Neutrophil (primary cell): ENCODE results near the gene ZCRB1.
"Not testable (repeated sequence)": the region's sequence is repeated elsewhere in the genome, so short reads cannot be mapped to it uniquely, and the experiment has no call there.

Experiments used
- H3K27ac ChIP-seq: fragments of 200-600 bp; sonication (generic); 2 replicates; pipeline ENCODE4 v1.5.1; 2016; ENCODE audit warnings: mild to moderate bottlenecking, moderate library complexity
- H3K27me3 ChIP-seq: fragments of 200-600 bp; sonication (generic); 2 replicates; pipeline ENCODE4 v1.6.0; 2016; ENCODE audit warnings: mild to moderate bottlenecking
- H3K36me3 ChIP-seq: fragments of 200-600 bp; sonication (generic); 2 replicates; pipeline ENCODE4 v1.5.1; 2017
- H3K4me1 ChIP-seq, 2 experiments: fragments of 200-600 bp in 1 of 2; sonication (generic) in 1 of 2; 1 replicate in 1 of 2; 2 replicates in 1 of 2; pipeline versions ENCODE4 v1.5.1 to v1.6.1; 2013 to 2016; ENCODE audit warnings: low read depth in 1 of 2, low read length in 1 of 2, mild to moderate bottlenecking in 1 of 2, moderate library complexity in 1 of 2; ENCODE audit not compliant: control insufficient read depth in 1 of 2, insufficient read depth in 1 of 2
- H3K4me3 ChIP-seq, 2 experiments: fragments of 200-600 bp in 1 of 2; sonication (generic) in 1 of 2; 1 replicate in 1 of 2; 2 replicates in 1 of 2; pipeline ENCODE4 v1.5.1; 2013 to 2016; ENCODE audit warnings: low read depth in 1 of 2, low read length in 1 of 2, mild to moderate bottlenecking in 1 of 2, moderate library complexity in 1 of 2
- H3K9me3 ChIP-seq: fragments of 200-600 bp; sonication (generic); 2 replicates; pipeline ENCODE4 v1.5.1; 2016
- CTCF ChIP-seq: fragments of 200-600 bp; sonication (generic); IDR thresholded peaks from 2 replicates; pipeline ENCODE4 v1.5.1; 2016; ENCODE audit warnings: antibody characterized with exemption

Gene ZCRB1

DNA sequence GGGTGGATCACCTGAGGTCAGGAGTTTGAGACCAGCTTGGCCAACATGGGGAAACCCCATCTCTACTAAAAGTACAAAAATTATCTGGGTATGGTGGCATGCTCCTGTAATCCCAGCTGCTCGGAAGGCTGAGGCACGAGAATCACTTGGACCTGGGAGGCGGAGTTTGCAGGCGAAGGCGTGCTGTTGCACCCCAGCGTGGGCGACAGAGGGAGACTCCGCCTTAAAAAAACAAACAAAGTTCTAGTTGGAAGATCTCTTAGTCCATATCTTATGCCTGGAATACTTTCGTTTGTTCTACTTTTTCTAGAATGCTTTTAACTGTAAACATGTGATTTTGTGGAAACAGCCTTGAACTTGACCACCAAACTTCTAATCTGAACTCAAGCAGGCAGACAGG lies 38.8 kb upstream of the ZCRB1 start:
- H3K27ac ChIP-seq, result no peak overlapping the region
- no peaks in the 10 kb centered on the region for H3K9me3 ChIP-seq
- no peaks in the 10 kb centered on the region for H3K4me1 ChIP-seq
- no peaks in the 10 kb centered on the region for H3K27me3 ChIP-seq
- H3K36me3 ChIP-seq, result no peaks in the 10 kb centered on the region
- no peak for TF ChIP-seq CTCF
- no peak overlapping the region for H3K4me3 ChIP-seq

DNA sequence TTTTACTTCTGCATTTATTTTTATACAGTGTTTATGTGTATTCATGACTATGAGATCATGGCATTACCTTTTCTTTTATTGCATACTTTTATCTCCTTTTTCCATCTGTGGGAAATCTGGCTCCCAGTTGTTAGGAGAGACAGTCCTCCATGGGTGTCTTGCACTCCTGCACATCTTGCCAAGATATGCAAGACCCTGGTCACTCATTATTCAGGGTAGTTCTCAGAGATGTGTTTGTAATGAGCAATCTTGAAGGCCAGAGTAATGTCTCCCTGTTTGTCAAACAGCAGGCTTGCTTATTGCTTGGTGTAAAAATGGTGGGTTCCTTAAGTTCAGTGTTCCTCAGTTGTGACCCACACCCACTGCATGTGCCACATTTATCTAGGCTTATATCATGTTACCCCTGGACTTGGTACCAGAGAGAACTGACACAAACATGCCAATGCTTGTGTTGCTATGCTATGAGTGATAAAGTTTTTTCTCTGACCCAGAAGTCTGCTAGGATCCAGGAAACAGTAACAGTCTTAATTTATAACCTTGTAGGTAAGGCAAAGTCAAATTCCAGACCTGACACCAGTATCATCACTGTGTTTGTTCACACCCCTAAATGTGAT lies 36.9 kb upstream of the ZCRB1 start:
- no peak for TF ChIP-seq CTCF
- no peaks in the 10 kb centered on the region for H3K9me3 ChIP-seq
- no peak overlapping the region for H3K4me3 ChIP-seq
- H3K27me3 ChIP-seq, result no peaks in the 10 kb centered on the region
- H3K27ac ChIP-seq, result no peak overlapping the region
- H3K4me1 ChIP-seq, result no peaks in the 10 kb centered on the region
- H3K36me3 ChIP-seq, result no peaks in the 10 kb centered on the region

GRCh38 chr12:42361909-42362646 lies 36.2 kb upstream of the ZCRB1 start:
- no peak for TF ChIP-seq CTCF
- no peaks in the 10 kb centered on the region for H3K36me3 ChIP-seq

DNA sequence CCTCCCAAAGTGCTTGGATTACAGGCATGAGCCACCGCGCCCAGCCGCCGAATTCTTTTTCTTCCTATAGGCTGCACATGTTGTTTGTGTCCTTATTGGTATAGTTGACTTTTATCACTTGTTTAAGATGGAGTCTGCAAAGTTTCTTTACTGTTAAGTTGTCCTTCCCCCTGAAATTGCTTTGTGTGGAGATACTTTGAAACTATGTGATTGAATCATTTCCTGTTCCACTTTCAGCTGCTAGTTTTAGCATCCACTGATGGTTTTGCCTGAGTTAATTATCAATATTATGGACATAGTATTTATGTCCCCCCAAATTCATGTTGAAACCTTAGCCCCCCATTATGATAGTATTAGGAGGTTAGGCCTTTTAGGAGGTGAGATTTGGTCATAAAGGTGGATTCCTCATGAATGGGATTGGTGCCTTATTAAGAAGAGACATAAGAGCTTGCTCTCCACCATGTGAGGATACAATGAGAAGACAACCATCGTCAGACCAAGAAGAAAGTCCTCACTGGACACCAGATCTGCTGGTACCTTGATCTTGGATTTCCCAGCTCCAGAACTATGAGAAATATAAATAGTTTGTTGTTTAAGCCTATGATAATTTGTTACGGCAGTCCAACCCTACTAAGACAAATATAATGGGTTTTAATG lies 35.0 kb upstream of the ZCRB1 start:
- TF ChIP-seq CTCF, result no peak

More at GRCh38 chr12:42361909-42362646, 36.2 kb upstream of the ZCRB1 start:
- Histone ChIP-seq H3K27me3 (no peaks in the 10 kb centered on the region), H3K4me3 (no peak overlapping the region), H3K9me3 (no peaks in the 10 kb centered on the region), H3K4me1 (no peaks in the 10 kb centered on the region), H3K27ac (no peak overlapping the region)

DNA sequence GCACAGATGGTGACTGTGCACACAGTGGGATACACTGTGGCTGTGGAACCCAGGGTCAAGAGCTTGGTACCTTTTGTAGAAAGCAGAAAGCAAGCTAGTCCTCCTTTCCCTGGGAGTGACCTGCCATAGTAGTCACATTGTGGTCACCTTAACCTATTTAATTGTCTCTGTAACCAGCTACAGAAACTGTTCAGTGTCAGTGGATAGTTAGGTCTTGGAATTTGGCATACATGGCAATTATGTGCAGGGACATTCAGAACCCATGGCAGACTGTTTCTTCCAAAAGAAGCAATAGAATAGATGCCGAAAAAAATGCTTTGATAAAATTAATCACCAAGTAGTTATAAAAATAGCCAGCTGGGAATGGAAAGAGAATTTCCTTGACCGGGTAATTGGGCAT lies 30.4 kb upstream of the ZCRB1 start:
- Histone ChIP-seq H3K4me1 (no peaks in the 10 kb centered on the region), H3K4me3 (no peak overlapping the region), H3K27me3 (no peaks in the 10 kb centered on the region), H3K27ac (no peak overlapping the region), H3K36me3 (peaks cover 32% of the 10 kb centered on the region), H3K9me3 (no peaks in the 10 kb centered on the region)
- TF ChIP-seq CTCF, result no peak

More for the DNA sequence above, 35.0 kb upstream of the ZCRB1 start:
- Histone ChIP-seq H3K36me3 (peaks cover 8% of the 10 kb centered on the region), H3K9me3 (no peaks in the 10 kb centered on the region), H3K4me1 (no peaks in the 10 kb centered on the region), H3K27me3 (no peaks in the 10 kb centered on the region), H3K27ac (no peak overlapping the region), H3K4me3 (no peak overlapping the region)

- not testable (repeated sequence) for H3K4me1 ChIP-seq, H3K27me3 ChIP-seq, H3K4me3 ChIP-seq, H3K27ac ChIP-seq, H3K9me3 ChIP-seq
- peaks cover 24% of the 10 kb centered on the region for H3K36me3 ChIP-seq
Measured at GRCh38 chr12:42350021-42350407, 24.1 kb upstream of the ZCRB1 start.

DNA sequence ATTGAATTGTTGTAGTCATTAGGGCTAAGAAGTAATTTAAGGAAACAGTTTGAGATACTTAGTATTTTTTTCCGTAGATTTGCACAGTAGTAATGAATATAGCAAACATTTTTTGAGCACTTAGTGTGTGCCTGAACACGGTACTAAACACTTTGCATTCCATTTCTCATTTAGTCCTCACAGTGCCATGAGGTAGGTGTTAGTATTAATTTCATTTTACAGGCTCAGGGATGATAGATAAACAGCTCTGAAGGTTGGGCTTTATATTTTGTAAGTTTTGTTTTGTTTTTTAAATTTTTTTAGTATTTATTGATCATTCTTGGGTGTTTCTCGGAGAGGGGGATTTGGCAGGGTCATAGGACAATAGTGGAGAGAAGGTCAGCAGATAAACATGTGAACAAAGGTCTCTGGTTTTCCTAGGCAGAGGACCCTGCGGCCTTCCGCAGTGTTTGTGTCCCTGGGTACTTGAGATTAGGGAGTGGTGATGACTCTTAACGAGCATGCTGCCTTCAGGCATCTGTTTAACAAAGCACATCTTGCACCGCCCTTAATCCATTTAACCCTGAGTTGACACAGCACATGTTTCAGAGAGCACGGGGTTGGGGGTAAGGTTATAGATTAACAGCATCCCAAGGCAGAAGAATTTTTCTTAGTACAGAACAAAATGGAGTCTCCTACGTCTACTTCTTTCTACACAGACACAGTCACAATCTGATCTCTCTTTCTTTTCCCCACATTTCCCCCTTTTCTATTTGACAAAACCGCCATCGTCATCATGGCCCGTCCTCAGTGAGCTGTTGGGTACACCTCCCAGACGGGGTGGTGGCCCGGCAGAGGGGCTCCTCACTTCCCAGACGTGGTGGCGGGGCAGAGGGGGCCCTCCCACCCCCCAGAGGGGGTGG lies 23.5 kb upstream of the ZCRB1 start:
- not testable (repeated sequence) for H3K4me3 ChIP-seq, H3K9me3 ChIP-seq, H3K27ac ChIP-seq, H3K27me3 ChIP-seq, H3K4me1 ChIP-seq
- H3K36me3 ChIP-seq, result peaks cover 24% of the 10 kb centered on the region
